ENCODE data around the gene PLCB2.

Gene PLCB2, protein sequence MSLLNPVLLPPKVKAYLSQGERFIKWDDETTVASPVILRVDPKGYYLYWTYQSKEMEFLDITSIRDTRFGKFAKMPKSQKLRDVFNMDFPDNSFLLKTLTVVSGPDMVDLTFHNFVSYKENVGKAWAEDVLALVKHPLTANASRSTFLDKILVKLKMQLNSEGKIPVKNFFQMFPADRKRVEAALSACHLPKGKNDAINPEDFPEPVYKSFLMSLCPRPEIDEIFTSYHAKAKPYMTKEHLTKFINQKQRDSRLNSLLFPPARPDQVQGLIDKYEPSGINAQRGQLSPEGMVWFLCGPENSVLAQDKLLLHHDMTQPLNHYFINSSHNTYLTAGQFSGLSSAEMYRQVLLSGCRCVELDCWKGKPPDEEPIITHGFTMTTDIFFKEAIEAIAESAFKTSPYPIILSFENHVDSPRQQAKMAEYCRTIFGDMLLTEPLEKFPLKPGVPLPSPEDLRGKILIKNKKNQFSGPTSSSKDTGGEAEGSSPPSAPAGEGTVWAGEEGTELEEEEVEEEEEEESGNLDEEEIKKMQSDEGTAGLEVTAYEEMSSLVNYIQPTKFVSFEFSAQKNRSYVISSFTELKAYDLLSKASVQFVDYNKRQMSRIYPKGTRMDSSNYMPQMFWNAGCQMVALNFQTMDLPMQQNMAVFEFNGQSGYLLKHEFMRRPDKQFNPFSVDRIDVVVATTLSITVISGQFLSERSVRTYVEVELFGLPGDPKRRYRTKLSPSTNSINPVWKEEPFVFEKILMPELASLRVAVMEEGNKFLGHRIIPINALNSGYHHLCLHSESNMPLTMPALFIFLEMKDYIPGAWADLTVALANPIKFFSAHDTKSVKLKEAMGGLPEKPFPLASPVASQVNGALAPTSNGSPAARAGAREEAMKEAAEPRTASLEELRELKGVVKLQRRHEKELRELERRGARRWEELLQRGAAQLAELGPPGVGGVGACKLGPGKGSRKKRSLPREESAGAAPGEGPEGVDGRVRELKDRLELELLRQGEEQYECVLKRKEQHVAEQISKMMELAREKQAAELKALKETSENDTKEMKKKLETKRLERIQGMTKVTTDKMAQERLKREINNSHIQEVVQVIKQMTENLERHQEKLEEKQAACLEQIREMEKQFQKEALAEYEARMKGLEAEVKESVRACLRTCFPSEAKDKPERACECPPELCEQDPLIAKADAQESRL

DNA sequence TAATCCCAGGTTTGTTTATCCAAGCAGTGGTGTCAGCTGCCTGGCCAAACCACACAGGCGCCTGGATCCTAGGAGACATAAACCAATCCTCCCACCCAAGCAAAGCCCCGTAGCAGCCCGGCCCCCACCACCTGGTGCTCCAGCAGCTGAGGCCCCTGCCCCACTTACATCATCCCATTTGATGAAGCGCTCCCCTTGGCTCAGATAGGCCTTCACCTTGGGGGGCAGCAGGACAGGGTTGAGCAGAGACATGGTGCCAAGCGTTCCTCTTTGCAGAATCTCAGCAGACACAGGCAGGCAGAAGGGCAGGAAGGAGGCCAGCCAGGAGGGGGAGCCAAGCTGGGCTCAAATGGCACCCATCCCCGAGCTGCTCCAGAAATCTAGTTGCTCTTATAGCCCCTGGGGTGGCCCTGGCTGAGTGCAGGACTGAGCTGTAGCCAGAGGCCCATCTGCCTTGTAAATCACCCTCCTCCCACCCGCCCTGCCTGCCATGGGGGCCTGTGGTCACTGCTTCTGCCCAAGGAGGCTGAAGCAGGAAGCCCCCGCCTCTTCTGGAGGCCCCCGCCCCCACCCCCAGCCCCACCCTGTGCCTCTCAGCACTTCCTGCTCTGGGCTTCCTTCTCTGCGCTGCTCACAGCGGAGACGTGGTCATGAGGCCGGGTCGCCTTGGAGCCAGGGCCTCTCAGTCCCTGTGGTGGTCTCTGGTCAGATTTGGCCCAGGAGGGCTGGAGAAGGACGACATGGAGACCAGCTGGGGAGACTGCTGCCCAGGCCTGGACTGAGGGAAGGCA, at the start of gene PLCB2:
Gene PLCB2, minus strand, starts transcription at position 515 of the 791 bp plus-strand sequence. Its CDS starts 263 bp downstream, at position 252.
- DNase-seq, result peak; percentile 55

DNA sequence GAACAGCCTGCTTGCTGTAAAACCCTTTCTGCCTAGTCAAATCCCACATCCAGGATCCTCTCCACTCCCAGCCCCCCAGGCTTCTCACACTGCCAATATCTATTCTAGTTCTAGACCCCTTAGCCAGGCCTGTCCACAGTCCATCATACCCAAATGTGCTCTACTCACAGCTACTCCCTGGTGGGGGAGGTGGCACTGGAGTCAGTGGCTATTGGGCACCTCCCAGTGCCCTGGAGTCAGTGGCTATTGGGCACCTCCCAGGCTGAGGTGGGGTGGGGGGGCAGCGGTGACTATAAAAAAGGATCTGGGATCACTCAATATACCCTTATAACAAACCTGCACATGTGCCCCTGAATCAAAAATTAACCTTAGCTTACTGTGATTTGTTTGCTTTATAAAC, 49.5 kb upstream of the PLCB2 start:
- DNase-seq, result no peak

DNA sequence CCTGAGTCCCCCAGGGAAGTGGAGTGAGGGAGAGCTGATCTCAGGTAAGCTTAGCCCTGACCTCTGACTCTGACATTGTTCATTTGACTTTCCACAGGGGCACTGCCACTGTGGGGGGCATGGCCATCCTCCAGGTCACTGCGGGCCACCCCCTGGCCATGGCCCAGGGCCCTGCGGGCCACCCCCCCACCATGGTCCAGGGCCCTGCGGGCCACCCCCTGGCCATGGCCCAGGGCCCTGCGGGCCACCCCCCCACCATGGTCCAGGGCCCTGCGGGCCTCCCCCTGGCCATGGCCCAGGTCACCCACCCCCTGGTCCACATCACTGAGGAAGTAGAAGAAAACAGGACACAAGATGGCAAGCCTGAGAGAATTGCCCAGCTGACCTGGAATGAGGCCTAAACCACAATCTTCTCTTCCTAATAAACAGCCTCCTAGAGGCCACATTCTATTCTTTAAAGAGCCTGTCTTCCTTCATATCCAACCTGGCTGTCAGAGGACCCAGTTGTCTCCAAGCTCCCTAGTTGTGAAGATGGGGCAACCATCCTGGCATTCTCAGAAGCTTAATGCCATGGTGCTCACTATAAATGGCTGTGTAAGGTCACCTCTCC, 48.3 kb upstream of the PLCB2 start:
- no peak for DNase-seq

DNA sequence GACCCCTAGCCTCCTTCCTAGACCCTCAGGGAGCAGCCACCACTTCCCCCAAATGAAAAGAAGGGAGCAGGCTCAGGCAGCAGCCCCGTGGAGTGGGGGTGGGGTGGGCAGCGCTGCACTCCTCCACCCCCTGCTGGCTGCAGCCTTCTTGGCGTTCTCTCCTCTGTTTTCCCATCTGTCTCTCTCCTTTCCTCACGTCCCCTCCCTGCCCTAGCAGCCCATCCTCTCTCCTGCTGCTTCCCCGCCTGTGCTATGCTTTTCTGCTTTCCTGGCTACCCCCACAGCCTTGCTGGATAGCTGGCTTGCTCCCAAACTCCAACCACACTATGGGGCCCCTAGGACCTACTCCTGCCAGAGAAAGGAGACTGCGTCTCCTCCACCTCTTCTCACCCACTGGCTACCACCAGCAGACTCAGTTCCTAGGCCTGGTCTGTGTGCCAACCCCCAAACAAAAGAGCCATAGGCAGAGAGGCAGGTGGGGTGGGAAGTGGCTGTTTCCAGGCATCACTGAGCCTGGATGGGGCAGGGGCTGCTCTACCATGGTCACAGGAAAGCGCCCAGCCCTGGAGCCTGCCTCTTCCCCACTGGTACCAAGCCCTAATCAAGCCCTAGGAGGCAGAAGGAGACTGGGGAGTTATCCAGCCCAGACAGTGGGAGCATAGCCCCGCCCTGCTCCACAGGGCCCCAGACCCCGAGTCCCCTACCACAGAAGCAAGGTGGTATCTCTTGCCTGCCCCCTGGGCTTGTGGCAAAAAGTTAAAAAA, 46.9 kb upstream of the PLCB2 start:
- DNase-seq, result no peak

DNA sequence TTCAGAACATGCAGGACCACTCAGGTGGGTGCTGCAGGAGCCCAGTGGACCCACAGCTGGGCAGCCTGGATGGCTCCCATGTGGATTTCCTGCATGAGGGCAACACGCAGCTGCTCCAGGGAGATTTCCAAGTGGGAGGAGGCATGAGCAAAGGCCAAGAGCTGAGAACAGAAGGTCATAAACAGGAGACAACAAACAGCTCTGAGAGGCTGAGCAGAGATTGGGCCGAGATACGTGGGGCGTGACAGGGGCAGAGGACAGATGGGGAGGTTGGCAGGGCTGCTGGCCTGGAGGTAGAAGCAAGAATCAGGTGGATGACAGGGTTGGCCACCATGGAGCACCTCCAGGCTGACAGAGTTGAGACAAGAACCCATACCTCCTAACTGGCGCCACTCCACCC, 46.0 kb upstream of the PLCB2 start:
- DNase-seq, result no peak

DNA sequence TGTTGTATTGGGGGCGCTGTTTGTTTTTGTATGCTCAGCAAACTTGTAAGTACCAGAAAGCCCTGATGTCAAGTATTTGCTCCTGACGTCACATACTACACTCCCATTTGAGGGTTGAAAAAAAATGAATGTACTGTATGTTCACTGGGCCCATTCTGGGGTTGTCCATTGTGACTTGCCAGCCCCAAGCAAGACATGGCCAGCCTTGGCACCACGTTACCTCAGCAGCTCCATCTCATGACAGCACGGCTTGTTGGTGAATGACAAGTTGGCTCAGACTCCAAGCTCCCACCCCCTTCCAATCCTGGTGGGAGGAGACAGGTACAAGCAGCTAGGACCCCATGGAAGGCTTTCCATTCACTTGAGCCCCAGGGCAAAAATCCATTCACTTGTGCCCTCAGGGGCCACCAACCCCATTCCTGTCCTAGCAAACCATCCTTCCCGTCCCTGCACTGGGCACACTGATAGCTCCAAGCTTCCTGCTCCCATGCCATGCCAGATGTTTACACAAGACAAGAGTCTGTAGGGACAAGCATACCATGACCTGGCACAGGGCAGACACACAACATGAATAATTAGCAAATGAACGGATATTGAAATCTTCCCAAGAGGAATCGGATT, 44.7 kb upstream of the PLCB2 start:
- DNase-seq, result no peak

DNA sequence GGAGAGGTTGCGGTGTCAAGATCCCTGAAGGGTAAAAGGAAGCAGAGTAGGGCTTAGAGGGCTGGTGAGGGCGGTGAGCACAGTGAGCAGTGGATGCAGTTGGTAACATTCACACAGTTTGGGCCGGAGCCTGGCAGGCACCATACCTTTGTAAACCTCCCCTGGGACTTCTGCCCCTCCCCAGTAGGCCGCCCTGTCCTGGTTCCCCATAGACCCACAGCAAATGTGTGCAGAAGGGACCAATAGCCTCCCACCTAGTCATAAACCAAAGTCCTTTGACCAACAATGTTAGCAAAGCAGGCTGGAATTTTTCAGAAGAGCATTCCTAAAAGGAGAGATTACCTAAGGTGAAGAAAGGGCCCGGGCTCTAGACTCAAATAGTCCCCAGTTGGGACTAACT, 41.4 kb upstream of the PLCB2 start:
- DNase-seq, result no peak

DNA sequence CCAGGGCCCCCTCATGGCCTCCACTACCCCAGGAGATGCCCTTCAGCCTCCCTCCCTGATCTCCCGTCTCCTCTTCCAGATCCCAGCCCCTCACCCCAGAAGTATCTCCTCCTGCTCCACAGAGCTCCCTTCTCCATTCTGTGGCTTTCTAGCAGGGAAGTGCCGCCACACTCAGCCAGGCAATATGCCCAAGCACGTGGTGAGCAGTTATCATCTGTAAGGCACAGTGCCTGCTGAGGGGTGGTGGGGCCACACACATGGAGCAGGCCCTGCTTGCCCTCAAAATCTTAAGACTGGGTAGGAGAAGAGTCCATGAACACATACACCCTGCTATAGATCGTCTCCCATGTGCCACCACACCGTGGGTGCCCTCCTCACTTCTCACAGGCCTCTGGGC, 40.7 kb upstream of the PLCB2 start:
- DNase-seq, result no peak

DNA sequence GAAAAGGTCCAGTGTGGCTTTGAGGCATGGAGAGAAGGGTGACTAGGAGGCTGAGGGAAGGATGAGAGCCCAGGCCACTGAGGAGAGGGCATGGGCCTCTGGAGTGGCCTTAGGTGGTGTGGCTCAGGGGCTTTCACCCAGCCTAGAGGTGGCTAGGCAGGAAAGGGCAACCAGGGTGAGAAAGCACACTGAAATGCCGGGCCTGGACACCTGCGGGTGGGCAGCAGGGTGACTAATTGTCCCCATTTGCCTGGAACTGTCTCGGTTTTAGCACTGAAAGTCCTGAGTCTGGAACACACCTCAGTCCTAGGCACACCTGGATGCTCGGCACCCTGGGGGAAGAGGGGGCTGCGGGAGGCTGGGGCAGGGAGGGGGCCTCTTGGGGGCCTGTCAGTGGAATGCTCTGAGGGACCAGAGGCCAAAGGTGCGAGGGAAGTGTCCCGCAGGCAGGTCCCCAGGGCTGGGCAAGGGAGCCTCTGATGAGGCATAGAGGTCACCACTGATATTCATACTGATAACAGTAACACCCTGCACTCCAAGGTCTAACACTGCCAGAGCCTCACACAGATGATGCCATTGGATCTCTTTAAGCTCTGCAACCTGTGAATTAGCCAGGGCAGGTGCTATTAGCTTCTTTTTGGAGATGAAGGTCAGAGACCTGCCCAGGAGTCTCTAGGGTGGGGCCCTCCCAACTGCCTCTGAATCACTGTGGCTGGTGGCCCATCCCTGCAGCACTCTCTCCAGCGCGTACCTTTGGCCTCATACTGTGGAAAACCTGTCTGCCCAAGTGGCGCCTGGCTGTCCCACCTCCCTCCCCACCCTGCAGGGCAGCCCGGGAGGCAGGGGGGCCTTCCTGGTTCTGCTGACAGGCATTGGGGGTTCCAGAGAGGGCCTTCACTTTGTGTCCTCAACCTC, 40.1 kb upstream of the PLCB2 start:
- no peak for DNase-seq

DNA sequence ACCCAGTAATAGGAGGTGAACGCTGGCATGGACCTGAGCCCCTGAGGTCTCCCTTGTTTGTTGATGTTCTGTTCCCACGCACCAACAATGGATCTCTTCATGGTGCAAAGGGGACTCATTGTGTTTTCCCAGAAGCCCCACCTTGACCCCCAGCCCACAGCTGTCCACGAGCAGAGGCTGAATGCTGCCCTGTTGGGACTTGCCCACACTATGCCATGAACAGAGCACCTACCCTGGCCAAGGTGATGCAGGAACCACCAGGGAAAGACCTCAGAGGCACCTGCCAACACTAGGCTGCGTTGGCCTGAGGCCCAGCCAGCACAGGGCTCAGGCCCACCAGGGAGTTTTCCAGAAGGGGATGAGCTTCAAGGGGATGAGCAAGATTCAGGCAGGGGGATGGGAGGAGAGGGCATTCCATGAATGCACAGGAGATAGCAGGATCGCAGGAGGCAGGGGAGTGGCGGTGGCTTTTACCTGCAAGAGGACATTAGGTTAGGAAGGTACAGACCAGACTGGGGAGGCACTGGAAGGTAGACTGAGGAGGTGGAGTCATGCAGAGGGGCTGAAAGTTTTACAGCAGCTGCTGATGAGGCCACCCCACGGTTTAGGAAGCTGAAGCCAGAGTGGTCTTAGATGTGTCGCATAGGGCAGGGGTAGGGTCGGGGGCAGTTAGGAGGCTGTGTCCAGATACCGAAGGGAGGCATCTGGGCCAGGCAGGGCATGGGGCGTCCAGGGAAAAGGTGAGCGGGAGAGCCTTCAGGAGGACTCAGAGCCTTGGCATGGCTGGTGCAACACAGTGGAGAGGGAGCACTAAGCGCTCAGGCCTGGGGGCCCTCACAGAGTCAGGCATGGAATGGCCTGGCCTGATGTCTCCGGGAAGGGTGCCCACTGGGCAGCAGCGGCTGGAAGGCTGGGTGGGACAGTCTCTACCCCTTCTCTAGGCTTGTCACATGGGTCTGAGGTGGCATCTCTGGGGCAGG, 39.1 kb upstream of the PLCB2 start:
- DNase-seq, result no peak

DNA sequence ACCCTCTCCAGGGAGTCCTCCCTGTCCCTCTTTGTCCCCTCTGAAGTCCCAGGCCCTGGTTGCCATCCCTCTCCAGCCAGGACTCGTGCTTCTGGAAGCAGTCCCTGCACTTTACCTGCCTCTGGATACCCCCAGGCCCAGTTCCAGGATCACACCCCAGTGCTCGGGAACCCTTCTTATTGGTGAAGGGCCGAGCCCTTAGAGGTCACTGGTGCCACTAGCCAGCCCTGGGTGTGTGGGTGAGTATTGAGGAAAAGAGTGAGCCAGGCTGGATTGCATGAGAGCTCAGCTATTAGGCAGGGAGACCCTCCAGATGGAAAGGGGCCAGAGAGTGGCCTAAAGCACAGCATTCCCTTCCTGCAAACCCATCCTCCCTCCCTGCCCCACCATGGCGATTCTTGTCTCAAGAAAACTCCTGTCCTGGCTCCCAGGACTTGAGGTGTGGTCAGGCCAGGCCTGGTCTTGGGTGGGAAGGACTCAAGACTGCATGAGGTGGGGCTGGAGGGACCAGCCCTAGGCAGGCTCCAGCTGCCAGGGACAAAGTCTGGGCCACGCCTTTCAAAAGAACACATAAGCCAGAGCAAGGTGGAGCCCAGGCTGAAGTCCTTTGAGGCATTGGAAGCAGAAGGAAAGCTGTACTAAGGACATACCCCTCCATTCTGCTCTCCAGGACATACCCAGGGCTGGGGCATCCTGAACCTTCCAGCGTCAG, 38.3 kb upstream of the PLCB2 start:
- DNase-seq, result no peak

DNA sequence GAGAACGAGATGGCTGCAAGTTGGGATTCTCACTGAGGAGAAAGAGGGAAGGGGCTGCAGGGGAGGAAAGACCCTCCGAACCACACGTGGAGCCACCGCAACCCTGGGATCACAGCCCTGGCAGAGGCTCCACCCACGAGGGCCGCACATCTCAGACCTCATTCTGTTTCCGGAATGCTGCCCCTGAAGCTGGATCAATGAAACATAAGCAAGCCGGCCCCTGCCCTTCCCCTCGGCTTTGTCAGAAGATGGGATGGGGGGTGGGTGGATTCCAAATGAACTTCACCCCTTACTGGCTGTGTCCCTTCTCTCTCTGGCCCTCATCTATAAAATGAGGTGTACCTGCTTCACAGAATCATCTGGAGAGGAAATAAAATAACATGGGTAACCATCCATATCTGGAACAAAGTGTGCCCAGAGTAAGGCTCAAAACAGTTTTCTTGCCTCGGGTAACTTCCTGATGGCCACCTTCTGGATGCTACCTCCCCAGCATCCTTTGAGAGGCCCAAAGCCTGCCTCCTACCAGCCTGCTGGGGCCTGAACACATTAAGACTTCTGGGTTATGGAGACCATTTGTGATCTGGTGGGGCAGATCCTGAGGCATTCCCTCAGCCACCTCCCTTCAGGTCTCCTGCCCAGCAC, 37.6 kb upstream of the PLCB2 start:
- no peak for DNase-seq

DNA sequence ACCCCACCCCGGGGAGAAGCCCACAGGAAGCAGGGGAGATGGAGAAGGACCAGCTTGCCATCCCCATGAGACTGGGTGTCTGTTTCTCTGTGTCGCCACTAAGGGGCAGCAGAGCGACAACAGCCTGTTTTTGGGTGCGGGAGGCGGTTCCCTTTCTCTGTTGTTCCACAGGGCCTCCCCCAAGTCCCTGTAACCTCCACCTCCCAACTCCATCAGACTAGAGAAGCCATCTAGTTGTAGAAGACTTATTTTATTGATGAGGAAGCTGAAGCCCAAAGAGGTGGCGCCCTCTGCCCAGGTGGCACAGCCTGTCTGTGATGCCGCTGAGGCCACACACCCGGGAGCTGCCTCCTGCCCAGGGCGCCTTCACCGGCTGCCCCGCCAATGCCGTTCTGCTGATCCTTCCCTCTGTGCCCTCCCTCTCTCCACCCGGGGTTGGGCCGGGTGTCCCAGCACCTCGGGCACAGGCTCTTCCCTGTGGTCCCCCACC, 36.9 kb upstream of the PLCB2 start:
- peak; percentile 65 for DNase-seq

DNA sequence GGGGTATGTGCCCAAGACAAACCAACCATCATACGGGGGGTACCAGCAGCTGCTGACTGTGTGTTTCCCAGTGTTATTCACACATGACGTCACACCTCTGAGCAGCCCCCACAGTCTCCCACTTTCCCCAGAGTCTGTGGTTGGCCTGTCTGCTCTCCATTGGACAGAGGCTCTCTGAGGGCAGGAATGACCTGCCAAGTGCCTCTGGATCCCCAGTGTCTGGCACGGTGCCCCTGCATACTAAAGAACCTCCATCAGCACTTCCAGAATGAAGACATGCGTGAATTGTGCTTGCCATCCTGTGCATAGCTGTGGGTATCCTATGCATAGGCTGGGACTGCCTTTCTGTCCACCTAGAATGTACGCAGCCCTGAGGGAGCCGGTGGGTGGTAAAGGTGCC, 36.5 kb upstream of the PLCB2 start:
- DNase-seq, result no peak

DNA sequence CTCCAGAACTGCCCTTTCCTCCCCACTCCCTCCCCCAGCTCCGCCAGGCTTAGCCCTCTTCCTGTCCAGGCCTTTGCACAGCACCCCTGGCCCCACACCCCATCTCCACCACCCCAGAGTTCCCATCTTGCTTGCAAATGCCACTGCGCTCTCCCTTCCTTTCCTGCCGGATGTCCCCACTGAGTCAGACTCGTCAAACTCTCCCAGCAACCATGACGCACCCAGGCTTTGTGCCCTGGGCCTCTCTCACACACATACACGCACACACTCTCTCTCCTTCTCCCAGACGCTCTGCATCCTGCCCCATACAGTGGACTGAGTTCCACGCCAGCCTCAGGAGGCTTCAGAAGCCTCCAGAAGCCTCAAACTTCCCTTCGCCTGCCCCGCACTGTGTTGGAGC, 35.8 kb upstream of the PLCB2 start:
- DNase-seq, result no peak

DNA sequence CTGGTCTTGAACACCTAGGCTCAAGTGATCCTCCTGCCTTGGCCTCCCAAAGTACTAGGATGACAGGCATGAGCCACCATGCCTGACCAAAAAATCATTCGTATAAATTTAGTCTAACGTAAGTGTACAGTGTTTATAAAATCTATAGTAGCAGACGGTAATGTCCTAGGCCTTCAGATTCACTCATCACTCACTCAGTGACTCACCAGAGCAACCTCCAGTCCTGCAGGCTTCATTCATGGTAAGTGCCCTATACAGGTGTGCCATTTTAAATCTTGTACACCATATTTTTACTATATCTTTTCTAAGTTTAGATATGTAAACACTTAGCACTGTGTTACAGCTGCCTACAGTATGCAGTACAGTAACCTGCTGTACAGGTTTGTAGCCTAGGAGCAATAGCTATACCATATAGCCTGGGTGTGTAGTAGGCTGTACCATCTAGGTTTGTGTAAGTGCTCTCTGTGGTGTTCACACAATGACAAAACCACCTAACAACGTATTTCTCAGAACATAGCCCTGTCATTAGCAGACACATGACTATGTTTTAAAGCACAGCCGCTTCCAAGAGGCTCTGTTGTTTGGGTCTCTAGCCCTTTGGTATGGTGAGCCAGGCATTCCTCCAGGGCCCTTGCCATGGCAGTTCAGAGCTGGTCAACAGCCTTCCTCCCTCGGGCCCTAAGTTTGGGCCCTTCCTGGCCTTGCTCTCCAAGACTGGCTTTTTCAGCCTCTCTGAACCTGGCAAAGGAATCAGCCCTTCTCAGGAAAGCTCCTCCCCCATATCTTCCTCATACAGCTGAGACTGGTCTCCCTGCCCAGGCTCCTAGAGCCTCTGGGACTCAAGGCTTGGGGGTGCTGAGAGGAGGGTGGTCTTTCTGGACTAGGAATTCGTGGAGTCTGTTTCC, 34.9 kb upstream of the PLCB2 start:
- DNase-seq, result no peak
